DOHH2 (cell line): Measurements from ENCODE around the gene ADI1.

Experiments
- H3F3A ChIP-seq: fragments of 200-600 bp; sonication (generic), shearing (Covaris generic); 2 replicates; pipeline ENCODE4 v1.6.0; 2016; ENCODE audit warnings: antibody characterized with exemption, mild to moderate bottlenecking; ENCODE audit not compliant: control insufficient read depth, insufficient read depth
- H3K27ac ChIP-seq: fragments of 200-600 bp; sonication (generic); 2 replicates; pipeline ENCODE4 v1.5.1; 2014; ENCODE audit warnings: low read depth, mild to moderate bottlenecking, low read length, moderate library complexity
- H3K27me3 ChIP-seq: fragments of 200-600 bp; sonication (generic); 2 replicates; pipeline ENCODE4 v1.6.1; 2014; ENCODE audit warnings: mild to moderate bottlenecking, low read length, mixed read lengths; ENCODE audit not compliant: control insufficient read depth
- H3K36me3 ChIP-seq: fragments of 200-600 bp; sonication (generic); 2 replicates; pipeline ENCODE4 v1.6.1; 2014; ENCODE audit warnings: mild to moderate bottlenecking, low read length, moderate library complexity, mixed read lengths; ENCODE audit not compliant: control insufficient read depth
- H3K4me1 ChIP-seq: fragments of 200-600 bp; sonication (generic); 2 replicates; pipeline ENCODE4 v1.6.1; 2014; ENCODE audit warnings: mild to moderate bottlenecking, low read length, mixed read lengths; ENCODE audit not compliant: control insufficient read depth
- H3K4me2 ChIP-seq: fragments of 200-600 bp; sonication (generic); 2 replicates; pipeline ENCODE4 v1.6.0; 2014; ENCODE audit warnings: mild to moderate bottlenecking, low read length, moderate library complexity
- H3K4me3 ChIP-seq: fragments of 200-600 bp; sonication (generic); 2 replicates; pipeline ENCODE4 v1.5.1; 2014; ENCODE audit warnings: mild to moderate bottlenecking, low read length, mixed read lengths
- H3K79me2 ChIP-seq: fragments of 200-600 bp; sonication (generic); 2 replicates; pipeline ENCODE4 v1.6.1; 2014; ENCODE audit warnings: mild to moderate bottlenecking, low read length, mixed read lengths; ENCODE audit not compliant: control insufficient read depth
- H3K9me2 ChIP-seq: fragments of 200-600 bp; sonication (generic); replicated peaks from 2 replicates; pipeline ENCODE4 v1.6.1; 2014; ENCODE audit warnings: mild to moderate bottlenecking, low read length, mixed read lengths; ENCODE audit not compliant: control insufficient read depth
- H3K9me3 ChIP-seq: fragments of 200-600 bp; sonication (generic); 2 replicates; pipeline ENCODE4 v1.6.1; 2014; ENCODE audit warnings: antibody characterized with exemption, low read length, mixed read lengths; ENCODE audit not compliant: control insufficient read depth, insufficient read depth
- H4K20me1 ChIP-seq: fragments of 200-600 bp; sonication (generic); 2 replicates; pipeline ENCODE4 v1.6.0; 2014; ENCODE audit warnings: low read depth, mild to moderate bottlenecking, antibody characterized with exemption, low read length, moderate library complexity; ENCODE audit not compliant: control insufficient read depth, insufficient read depth
- CTCF ChIP-seq: fragments of 200-600 bp; sonication (generic); IDR thresholded peaks from one replicate; pipeline ENCODE4 v1.5.1; 2014; ENCODE audit warnings: antibody characterized with exemption, mild to moderate bottlenecking, low read depth, low read length; ENCODE audit not compliant: poor library complexity, severe bottlenecking
- EZH2phosphoT487 ChIP-seq: fragments of 200-600 bp; sonication (generic); IDR thresholded peaks from 2 replicates; pipeline ENCODE4 v1.6.1; 2017; ENCODE audit warnings: borderline replicate concordance, mild to moderate bottlenecking, antibody characterized with exemption, low read length, moderate library complexity, mixed read lengths

ADI1 gene

GRCh38 chr2:3463944-3464343 lies 55.4 kb downstream of the ADI1 start:
- peaks cover 4% of the 10 kb centered on the region; the same call in 1 of the 2 replicates for H4K20me1 ChIP-seq
- H3F3A ChIP-seq: peaks cover 4% of the 10 kb centered on the region; the same call in 1 of the 2 replicates
- H3K36me3 ChIP-seq: peaks cover 6% of the 10 kb centered on the region
- H3K27ac ChIP-seq: no peak overlapping the region
- H3K4me1 ChIP-seq: peaks cover 22% of the 10 kb centered on the region
- no peaks in the 10 kb centered on the region for H3K27me3 ChIP-seq
- TF ChIP-seq CTCF (no peak), EZH2phosphoT487 (no peak)
- no peaks in the 10 kb centered on the region for H3K9me3 ChIP-seq
- H3K9me2 ChIP-seq: no peaks in the 10 kb centered on the region
- H3K79me2 ChIP-seq: no peaks in the 10 kb centered on the region
- H3K4me2 ChIP-seq: no peak overlapping the region
- no peak overlapping the region for H3K4me3 ChIP-seq

GRCh38 chr2:3463186-3463835 lies 56.0 kb downstream of the ADI1 start:
- peaks cover 22% of the 10 kb centered on the region for H3K4me1 ChIP-seq
- TF ChIP-seq CTCF (no peak), EZH2phosphoT487 (no peak)
- H3K9me3 ChIP-seq: no peaks in the 10 kb centered on the region
- H3K4me3 ChIP-seq: no peak overlapping the region
- H4K20me1 ChIP-seq: peaks cover 4% of the 10 kb centered on the region; the same call in 1 of the 2 replicates
- no peaks in the 10 kb centered on the region for H3K9me2 ChIP-seq
- no peak overlapping the region for H3K27ac ChIP-seq
- peaks cover 6% of the 10 kb centered on the region for H3K36me3 ChIP-seq
- no peaks in the 10 kb centered on the region for H3K79me2 ChIP-seq
- peaks cover 4% of the 10 kb centered on the region; the same call in 1 of the 2 replicates for H3F3A ChIP-seq
- no peak overlapping the region for H3K4me2 ChIP-seq
- no peaks in the 10 kb centered on the region for H3K27me3 ChIP-seq

GRCh38 chr2:3462493-3463104 lies 56.7 kb downstream of the ADI1 start:
- Histone ChIP-seq H3K27me3 (no peaks in the 10 kb centered on the region), H3K4me3 (no peak overlapping the region), H3K36me3 (peaks cover 9% of the 10 kb centered on the region), H4K20me1 (peaks cover 4% of the 10 kb centered on the region; the same call in 1 of the 2 replicates), H3K9me3 (no peaks in the 10 kb centered on the region), H3F3A (peaks cover 4% of the 10 kb centered on the region; the same call in 1 of the 2 replicates), H3K4me2 (peak overlapping the region; percentile 78), H3K79me2 (no peaks in the 10 kb centered on the region), H3K4me1 (peaks cover 22% of the 10 kb centered on the region), H3K27ac (peak overlapping the region; percentile 74), H3K9me2 (no peaks in the 10 kb centered on the region)
- TF ChIP-seq EZH2phosphoT487 (no peak), CTCF (no peak)
